Glutamatergic neuron (in vitro differentiated cells): ENCODE measurements around the gene NSG1. TPM values are rescaled to one million over a fixed set of nuclear protein-coding genes. Genes with fewer than 3 reads are reported as not detected.

Experiments
- DNase-seq: peaks from one replicate; pipeline ENCODE4 v3.0.0; 2022
- H3K27ac Mint-ChIP-seq: one replicate; pipeline ENCODE4 v1.8.0; 2020; ENCODE audit warnings: mild to moderate bottlenecking, mixed read lengths, inconsistent platforms; ENCODE audit not compliant: unreplicated experiment
- H3K27me3 Mint-ChIP-seq: one replicate; pipeline ENCODE4 v1.8.0; 2020; ENCODE audit warnings: mild to moderate bottlenecking, moderate library complexity, mixed read lengths, inconsistent platforms; ENCODE audit not compliant: unreplicated experiment
- H3K36me3 Mint-ChIP-seq: one replicate; pipeline ENCODE4 v1.8.0; 2020; ENCODE audit warnings: mild to moderate bottlenecking, mixed read lengths, inconsistent platforms; ENCODE audit not compliant: unreplicated experiment
- H3K4me1 Mint-ChIP-seq: one replicate; pipeline ENCODE4 v1.8.0; 2020; ENCODE audit warnings: mild to moderate bottlenecking, low read depth, mixed read lengths, inconsistent platforms; ENCODE audit not compliant: unreplicated experiment
- H3K4me3 Mint-ChIP-seq: one replicate; pipeline ENCODE4 v1.8.0; 2020; ENCODE audit warnings: mild to moderate bottlenecking, mixed read lengths, inconsistent platforms; ENCODE audit not compliant: unreplicated experiment
- H3K9me3 Mint-ChIP-seq: one replicate; pipeline ENCODE4 v1.8.0; 2020; ENCODE audit warnings: mild to moderate bottlenecking, moderate library complexity, mixed read lengths, inconsistent platforms; ENCODE audit not compliant: unreplicated experiment
- total RNA-seq: library from RNA; stranded (reverse); fragmentation: NEBNext Ultra II Directional; extraction: Animal tissue kit (Norgen Biotek cat#: 25700); gene quantifications from one replicate; pipeline ENCODE4 v1.2.1, GENCODE V29; 2021; ENCODE audit not compliant: unreplicated experiment
- TF ChIP-seq, protein P1 (sequence below): fragments of 200-600 bp; sonication (generic); IDR thresholded peaks from one replicate; pipeline ENCODE4 v1.5.0; 2021; ENCODE audit not compliant: partially characterized antibody, unreplicated experiment

NSG1 gene
- total RNA-seq, 1 donor from 2014 or later: 208 TPM

DNA sequence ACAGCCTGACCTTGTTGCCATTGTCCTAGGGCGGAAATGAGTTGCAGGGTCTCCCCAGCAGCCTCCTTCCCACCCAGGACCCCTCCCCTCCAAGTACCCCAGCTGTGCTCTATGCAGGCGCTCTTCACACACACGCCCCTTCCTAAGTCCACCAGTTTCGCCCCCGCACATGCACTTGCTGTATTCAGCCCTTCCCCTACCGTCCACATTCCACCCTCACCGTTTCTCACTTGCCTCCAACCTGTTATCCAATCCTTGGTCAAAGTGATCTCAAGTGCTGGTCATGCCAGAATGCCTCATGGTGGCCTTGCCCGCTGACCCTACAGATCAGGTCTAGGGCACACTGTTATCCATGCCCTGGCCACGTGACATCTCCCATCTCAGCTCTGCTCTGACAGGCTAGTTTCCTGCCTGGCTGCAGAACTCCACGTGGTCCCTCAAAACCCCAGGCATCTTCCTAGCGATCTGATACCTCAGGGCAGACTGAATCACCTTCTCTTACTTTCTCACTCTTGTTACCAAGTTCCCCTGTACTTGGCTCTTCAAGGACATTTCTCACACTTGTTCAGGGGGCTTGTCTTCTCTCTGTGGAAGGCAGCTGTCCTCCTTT is 39.7 kb downstream of the NSG1 start:
- DNase-seq: no peak
- H3K36me3 Mint-ChIP-seq: no peaks in the 10 kb centered on the region
- TF ChIP-seq, protein P1, sequence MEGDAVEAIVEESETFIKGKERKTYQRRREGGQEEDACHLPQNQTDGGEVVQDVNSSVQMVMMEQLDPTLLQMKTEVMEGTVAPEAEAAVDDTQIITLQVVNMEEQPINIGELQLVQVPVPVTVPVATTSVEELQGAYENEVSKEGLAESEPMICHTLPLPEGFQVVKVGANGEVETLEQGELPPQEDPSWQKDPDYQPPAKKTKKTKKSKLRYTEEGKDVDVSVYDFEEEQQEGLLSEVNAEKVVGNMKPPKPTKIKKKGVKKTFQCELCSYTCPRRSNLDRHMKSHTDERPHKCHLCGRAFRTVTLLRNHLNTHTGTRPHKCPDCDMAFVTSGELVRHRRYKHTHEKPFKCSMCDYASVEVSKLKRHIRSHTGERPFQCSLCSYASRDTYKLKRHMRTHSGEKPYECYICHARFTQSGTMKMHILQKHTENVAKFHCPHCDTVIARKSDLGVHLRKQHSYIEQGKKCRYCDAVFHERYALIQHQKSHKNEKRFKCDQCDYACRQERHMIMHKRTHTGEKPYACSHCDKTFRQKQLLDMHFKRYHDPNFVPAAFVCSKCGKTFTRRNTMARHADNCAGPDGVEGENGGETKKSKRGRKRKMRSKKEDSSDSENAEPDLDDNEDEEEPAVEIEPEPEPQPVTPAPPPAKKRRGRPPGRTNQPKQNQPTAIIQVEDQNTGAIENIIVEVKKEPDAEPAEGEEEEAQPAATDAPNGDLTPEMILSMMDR: no peak
- peaks cover 10% of the 10 kb centered on the region for H3K9me3 Mint-ChIP-seq
- H3K27ac Mint-ChIP-seq: peak overlapping the region; percentile 71
- no peak overlapping the region for H3K4me3 Mint-ChIP-seq
- H3K4me1 Mint-ChIP-seq: peaks cover 36% of the 10 kb centered on the region
- H3K27me3 Mint-ChIP-seq: peaks cover 3% of the 10 kb centered on the region

DNA sequence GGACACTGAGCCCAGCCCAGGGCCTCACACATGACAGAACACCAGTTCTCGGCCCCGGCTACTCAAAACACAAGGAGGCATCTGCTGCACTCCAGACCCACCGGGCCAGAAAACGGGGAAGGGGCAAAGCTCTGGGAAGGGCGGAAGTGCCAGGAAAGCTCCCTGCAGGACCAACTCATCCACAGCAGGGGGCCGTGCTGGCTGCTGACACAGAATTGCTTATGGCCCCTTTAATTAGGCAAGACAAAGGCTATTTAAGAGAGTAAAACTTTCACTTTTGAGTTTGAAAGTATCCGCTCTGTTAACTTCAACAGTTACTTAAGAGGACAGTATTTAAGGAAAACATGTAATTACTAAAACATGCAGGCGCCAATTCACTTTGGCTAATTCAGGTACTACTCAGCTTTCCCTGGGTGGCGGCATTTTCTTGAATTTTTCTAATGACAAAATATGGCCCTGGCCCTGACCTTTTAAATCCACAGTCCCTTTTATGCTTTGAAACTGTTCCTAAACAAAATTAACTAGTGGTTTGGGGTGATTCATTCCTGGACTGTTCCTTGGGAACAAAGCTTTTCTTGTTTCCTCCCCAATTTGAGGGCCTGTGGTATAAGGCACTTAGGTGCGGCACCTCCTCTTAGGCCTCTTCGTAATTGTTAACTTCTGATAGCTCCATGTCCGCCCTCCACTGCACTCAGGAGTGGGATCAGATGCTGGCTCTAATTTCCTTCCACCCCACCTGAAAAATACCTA is 40.4 kb downstream of the NSG1 start:
- TF ChIP-seq, protein P1: peak; percentile 25
- no peak for DNase-seq
- H3K36me3 Mint-ChIP-seq: no peaks in the 10 kb centered on the region
- H3K4me3 Mint-ChIP-seq: no peak overlapping the region
- peaks cover 12% of the 10 kb centered on the region for H3K9me3 Mint-ChIP-seq
- peaks cover 36% of the 10 kb centered on the region for H3K4me1 Mint-ChIP-seq
- peaks cover 1% of the 10 kb centered on the region for H3K27me3 Mint-ChIP-seq
- H3K27ac Mint-ChIP-seq: peak overlapping the region; percentile 71

DNA sequence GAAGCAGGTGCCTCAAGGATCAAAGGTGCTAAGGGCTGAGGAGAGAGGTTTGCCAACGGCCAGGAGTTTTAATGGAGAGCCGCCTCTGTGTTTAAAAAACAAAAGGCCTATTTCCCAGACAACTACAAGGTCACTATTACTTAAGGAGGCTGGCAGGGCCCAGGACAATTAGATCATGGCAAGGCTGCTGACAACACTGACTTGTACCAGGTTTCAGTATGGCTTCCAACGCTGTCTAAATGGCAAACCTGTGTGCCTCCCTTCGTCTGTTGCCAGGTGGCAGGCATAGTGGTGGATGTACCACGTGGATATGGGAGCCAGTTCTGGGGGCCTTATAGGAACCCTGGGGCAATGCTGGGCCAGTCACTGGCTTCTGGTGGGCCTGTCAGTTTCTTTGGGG is 41.0 kb downstream of the NSG1 start:
- Mint-ChIP-seq H3K36me3 (no peaks in the 10 kb centered on the region), H3K27ac (peak overlapping the region; percentile 64), H3K4me3 (no peak overlapping the region), H3K27me3 (peaks cover 1% of the 10 kb centered on the region), H3K4me1 (peaks cover 36% of the 10 kb centered on the region), H3K9me3 (peaks cover 12% of the 10 kb centered on the region)
- TF ChIP-seq, protein P1: no peak
- no peak for DNase-seq

DNA sequence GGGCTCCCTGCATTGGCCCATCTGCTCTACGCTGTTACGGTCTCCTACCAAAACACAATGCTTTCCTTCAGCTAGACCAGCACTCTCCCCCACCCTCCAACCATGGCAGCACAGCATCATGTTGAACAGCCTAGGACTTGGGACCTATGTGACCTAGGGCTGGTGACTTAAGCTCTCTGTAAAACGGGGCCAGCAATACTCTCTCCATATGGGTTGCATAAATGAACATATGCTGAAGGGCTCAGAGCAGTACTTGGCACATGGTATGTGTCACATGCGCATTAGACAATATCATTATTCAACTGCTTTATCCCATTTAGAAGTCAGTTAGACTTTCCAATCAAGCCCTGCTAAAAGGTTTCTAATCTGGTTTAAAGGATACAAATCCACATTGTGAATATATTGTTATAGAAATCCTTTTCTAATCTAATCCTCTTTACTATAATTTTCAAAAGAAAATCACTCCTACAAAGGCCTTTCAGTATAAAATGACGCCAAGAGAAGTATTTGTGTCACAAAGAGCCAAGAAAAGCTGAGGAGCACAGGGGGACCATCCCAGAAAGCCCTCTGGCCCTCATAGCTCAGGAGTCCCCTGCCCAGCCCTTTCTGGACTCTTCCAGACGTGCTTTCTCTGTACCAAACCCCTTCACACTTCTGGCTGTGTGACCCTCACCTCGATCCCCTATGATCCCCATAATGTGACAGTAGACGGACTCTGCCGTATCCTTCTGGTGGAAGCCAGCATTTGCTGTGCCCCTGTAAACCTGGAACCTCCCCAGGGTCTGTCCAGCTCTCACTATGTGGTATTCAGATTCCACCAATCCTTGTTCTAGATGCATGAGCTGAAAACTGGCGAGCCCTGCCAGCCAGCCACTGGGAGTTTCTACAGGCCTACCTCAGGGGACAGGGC is 42.3 kb downstream of the NSG1 start:
- DNase-seq: no peak
- TF ChIP-seq, protein P1: no peak
- peaks cover 11% of the 10 kb centered on the region for H3K9me3 Mint-ChIP-seq
- H3K4me1 Mint-ChIP-seq: peaks cover 25% of the 10 kb centered on the region
- no peaks in the 10 kb centered on the region for H3K27me3 Mint-ChIP-seq
- H3K36me3 Mint-ChIP-seq: no peaks in the 10 kb centered on the region
- H3K4me3 Mint-ChIP-seq: no peak overlapping the region
- peak overlapping the region; percentile 88 for H3K27ac Mint-ChIP-seq
